Measurements from ENCODE around the gene ZC3HAV1.

- no peak for TF ChIP-seq ZBTB49 (CRISPR knock-in tag; IDR thresholded peaks at IDR 0.05; ENCODE audit: borderline replicate concordance)
- no peak for TF ChIP-seq SRSF9 (IDR thresholded peaks at IDR 0.05; ENCODE audit: borderline replicate concordance, insufficient read depth, low read depth, low read length, poor library complexity, severe bottlenecking)
Observed at GRCh38 chr7:139065323-139065722, 44.2 kb downstream of the ZC3HAV1 start.
